VCaP (cell line): Measurements from ENCODE around the gene BAX.
A peak's percentile ranks its signal among the peaks of the same experiment; 100 is the strongest.

Experiments
- H3K27ac ChIP-seq: fragments of 450-650 bp; 2 replicates; pipeline ENCODE4 v1.5.1; 2017
- TF ChIP-seq, protein P1 (sequence below): fragments of 450-650 bp; conservative IDR thresholded peaks from 2 replicates; pipeline ENCODE4 v1.5.1; 2017; ENCODE audit warnings: mild to moderate bottlenecking, moderate library complexity

The BAX gene

DNA sequence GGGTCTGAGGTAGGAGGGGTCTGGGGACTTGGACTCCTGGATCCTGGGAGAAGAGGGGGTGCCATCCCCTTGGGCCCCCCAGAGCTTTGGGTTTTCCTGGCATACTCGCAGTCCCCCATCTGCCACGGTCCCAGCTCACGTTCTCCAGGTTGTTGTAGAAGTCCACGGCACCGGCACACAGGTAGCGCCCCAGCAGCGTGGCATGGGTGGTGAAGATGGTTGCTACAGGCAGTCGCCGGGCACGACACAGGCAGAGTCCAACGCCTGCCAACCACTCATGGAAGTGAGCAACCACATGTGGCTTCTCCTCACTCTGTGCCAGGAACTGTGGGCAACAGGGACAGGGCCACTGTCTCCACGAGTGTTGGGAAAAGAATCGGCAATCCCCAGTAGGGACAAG, 31.0 kb downstream of the BAX start:
- no peak overlapping the region for H3K27ac ChIP-seq
- TF ChIP-seq, protein P1, sequence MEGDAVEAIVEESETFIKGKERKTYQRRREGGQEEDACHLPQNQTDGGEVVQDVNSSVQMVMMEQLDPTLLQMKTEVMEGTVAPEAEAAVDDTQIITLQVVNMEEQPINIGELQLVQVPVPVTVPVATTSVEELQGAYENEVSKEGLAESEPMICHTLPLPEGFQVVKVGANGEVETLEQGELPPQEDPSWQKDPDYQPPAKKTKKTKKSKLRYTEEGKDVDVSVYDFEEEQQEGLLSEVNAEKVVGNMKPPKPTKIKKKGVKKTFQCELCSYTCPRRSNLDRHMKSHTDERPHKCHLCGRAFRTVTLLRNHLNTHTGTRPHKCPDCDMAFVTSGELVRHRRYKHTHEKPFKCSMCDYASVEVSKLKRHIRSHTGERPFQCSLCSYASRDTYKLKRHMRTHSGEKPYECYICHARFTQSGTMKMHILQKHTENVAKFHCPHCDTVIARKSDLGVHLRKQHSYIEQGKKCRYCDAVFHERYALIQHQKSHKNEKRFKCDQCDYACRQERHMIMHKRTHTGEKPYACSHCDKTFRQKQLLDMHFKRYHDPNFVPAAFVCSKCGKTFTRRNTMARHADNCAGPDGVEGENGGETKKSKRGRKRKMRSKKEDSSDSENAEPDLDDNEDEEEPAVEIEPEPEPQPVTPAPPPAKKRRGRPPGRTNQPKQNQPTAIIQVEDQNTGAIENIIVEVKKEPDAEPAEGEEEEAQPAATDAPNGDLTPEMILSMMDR = no peak

DNA sequence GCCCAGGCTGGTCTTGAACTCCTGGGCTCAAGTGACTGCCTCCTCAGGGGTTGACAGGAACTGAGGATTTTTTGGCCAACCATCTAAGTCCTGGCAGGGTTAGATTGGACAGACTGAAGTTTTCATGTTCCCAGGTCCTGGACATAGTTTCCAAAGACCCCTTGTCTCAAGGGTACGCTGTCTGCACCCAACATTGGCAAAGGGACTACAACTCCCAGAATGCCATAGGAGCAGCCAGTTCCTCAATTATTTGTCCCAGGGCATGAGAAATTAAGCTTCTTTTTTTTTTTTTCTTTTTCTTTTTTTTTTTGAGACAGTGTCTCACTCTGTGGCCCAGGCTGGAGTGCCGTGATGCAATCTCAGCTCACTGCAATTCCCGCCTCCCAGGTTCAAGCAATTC, 31.5 kb downstream of the BAX start:
- no peak overlapping the region for H3K27ac ChIP-seq
- TF ChIP-seq, protein P1 = no peak

DNA sequence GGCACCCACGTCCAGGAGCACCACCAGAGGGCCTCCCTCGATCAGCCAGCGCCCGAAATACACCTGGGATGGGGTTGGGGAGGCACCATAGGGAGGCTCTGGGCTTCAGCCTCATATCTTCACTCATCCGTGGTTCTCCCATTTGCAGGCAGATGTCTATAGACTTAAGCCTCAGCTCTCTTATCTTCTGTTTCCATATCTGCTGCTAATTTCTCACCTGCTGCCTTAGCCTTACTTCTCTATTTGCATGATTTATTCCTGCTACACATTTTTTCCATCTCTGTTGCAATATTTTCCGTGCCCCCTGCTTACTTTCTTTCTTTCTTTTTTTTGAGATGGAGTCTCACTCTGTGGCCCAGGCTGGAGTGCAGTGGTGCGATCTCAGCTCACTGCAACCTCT, 32.6 kb downstream of the BAX start:
- TF ChIP-seq, protein P1 = no peak; the same call in 1 of the 2 replicates
- H3K27ac ChIP-seq = no peak overlapping the region

DNA sequence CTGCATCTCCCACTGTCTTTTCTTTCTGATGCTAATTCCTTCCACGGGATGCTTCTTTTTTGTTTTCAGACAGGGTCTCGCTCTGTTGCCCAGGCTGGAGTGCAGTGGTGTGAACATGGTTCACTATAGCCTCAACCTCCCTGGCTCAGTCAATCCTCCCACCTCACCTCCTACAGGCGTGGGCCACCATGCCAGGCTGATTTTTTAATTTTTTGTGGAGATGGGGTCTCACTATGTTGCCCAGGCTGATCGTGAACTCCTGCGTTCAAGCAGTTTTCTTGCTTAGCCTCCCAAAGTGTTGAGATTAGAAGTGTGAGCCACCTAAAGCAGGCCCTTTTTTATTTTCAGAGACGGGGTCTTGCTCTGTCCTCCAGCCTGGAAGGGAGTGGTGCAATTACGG, 33.6 kb downstream of the BAX start:
- TF ChIP-seq, protein P1 = no peak
- H3K27ac ChIP-seq = no peak overlapping the region

DNA sequence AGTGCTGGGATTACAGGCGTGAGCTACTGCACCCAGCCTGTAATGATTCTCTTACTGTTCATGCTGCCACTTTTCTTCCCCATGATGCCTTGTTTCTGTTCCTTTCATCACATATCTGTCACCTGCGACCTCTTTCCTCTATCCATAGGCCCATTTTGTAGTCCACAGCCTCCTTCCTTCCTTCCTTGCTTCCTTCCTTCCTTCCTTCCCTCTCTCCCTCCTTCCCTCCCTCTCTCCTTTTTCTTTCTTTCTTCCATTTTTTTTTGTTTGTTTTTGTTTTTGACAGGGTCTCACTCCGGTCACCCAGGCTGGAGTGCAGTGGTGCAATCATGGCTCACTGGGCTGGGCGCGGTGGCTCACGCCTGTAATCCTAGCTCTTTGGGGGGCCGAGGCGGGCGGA, 34.2 kb downstream of the BAX start:
- H3K27ac ChIP-seq = no peak overlapping the region
- TF ChIP-seq, protein P1 = no peak

DNA sequence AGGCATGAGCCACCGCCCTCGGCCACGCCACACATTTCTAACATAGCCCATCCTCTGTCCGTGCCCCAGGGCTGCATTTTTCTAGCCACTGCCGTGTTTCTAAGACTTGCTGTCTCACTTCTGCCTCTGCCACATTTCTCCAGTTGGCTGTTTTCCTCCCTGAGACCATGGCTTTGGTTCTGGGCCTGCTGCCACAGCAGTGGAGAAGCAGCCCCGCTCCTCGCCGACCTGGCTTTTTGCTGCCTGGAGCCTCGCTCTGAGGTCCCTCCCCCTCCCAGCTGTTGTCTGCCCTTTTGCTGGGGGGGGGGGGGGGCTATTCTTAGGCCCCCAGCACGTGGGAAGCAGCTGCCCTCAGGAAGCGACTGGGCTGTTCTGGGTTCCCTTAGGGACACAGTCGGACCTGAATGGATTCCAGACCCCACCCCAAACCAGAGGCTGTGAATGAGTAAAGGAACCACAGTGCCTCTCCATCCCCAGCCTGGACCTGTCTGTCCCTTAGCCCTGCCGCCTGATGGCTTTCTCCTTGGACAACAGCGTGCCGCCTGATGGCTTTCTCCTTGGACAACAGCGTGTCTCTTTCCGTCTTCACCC, 35.1 kb downstream of the BAX start:
- TF ChIP-seq, protein P1 = no peak
- 0 out of 2 replicates have a peak overlapping the region, but pooled peaks have one; percentile 91 for H3K27ac ChIP-seq

DNA sequence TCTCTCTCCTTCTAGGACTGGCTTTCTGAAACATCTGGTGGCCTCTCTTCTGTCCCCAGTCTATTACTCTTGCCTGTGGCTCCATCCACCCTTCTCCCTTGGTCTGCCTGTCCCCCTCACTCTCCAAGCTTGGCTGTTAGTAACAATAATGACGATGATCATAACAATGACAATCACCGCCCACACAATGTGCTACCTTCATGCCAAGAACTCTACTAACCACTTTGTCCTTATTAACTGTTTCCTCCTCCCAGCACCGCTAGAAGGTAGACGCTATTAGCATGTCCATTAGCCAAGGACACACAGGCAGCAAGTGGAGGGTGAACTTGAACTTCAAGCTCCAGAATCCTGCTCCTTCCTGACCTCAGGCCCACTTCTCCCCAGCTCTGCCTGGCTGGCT, 35.7 kb downstream of the BAX start:
- TF ChIP-seq, protein P1 = no peak

More for the DNA sequence above, 35.7 kb downstream of the BAX start:
- H3K27ac ChIP-seq = 0 out of 2 replicates have a peak overlapping the region, but pooled peaks have one; percentile 91
